Liver (tissue), 9 donors: ENCODE data around the gene LINGO4. TPM values are rescaled to one million over a fixed set of nuclear protein-coding genes. Genes with fewer than 3 reads are reported as not detected.

Experiments used
- DNase-seq: peaks from one replicate; pipeline ENCODE4 v3.0.0-alpha.2; 2017; ENCODE audit warnings: low spot score
- H3K27ac ChIP-seq, 2 donors: one replicate each; pipeline ENCODE4 v1.7.0; 2013; ENCODE audit warnings: inconsistent platforms in 2 of 2, low read length in 2 of 2, control low read depth in 1 of 2, low read depth in 1 of 2, mild to moderate bottlenecking in 1 of 2
- H3K27me3 ChIP-seq, 4 donors: one replicate each; pipeline versions ENCODE4 v1.6.1 to v1.7.0; 2013; ENCODE audit warnings: low read length in 3 of 4, inconsistent platforms in 1 of 4, mild to moderate bottlenecking in 1 of 4, moderate library complexity in 1 of 4; ENCODE audit not compliant: control insufficient read depth in 4 of 4, insufficient read depth in 4 of 4
- H3K36me3 ChIP-seq, 4 donors: one replicate each; pipeline versions ENCODE4 v1.6.1 to v1.7.0; 2013; ENCODE audit warnings: low read length in 3 of 4, mild to moderate bottlenecking in 3 of 4, low read depth in 1 of 4, moderate library complexity in 1 of 4; ENCODE audit not compliant: control insufficient read depth in 4 of 4, insufficient read depth in 3 of 4
- H3K4me1 ChIP-seq, 4 donors: one replicate each; pipeline versions ENCODE4 v1.6.1 to v1.7.0; 2013; ENCODE audit warnings: low read length in 3 of 4, mild to moderate bottlenecking in 3 of 4, moderate library complexity in 1 of 4; ENCODE audit not compliant: control insufficient read depth in 4 of 4, insufficient read depth in 4 of 4
- H3K4me3 ChIP-seq, 3 donors: one replicate each; pipeline versions ENCODE4 v1.6.1 to v1.7.0; 2013; ENCODE audit warnings: low read length in 3 of 3, control low read depth in 1 of 3, low read depth in 1 of 3, mild to moderate bottlenecking in 1 of 3
- H3K9ac ChIP-seq, 2 donors: one replicate each; pipeline ENCODE4 v1.7.0; 2013; ENCODE audit warnings: low read length in 2 of 2, mild to moderate bottlenecking in 2 of 2, moderate library complexity in 2 of 2, control low read depth in 1 of 2, low read depth in 1 of 2
- H3K9me3 ChIP-seq, 4 donors: one replicate each; pipeline versions ENCODE4 v1.6.1 to v1.7.0; 2013; ENCODE audit warnings: low read length in 3 of 4; ENCODE audit not compliant: control insufficient read depth in 4 of 4
- ATF3 ChIP-seq: IDR thresholded peaks from 2 replicates; pipeline ENCODE4 v1.6.1; 2016; ENCODE audit warnings: antibody characterized with exemption
- CTCF ChIP-seq: fragments of 150-350 bp; IDR thresholded peaks from 2 replicates; pipeline ENCODE4 v1.5.1; 2017; ENCODE audit warnings: improper control_type of control experiment, low read depth, low read length; ENCODE audit not compliant: missing input control
- EGR1 ChIP-seq, 2 donors: IDR thresholded peaks; 2 replicates each; pipeline ENCODE4 v1.6.1; 2016 to 2018; ENCODE audit warnings: antibody characterized with exemption in 2 of 2, low read depth in 2 of 2
- FOXA1 ChIP-seq: IDR thresholded peaks from 2 replicates; pipeline ENCODE4 v1.6.1; 2016; ENCODE audit warnings: antibody characterized with exemption
- FOXA2 ChIP-seq: IDR thresholded peaks from 2 replicates; pipeline ENCODE4 v1.6.1; 2016; ENCODE audit warnings: antibody characterized with exemption
- GABPA ChIP-seq, 2 donors: IDR thresholded peaks in 1 of 2; conservative IDR thresholded peaks in 1 of 2; 2 replicates each; pipeline ENCODE4 v1.6.1; 2016; ENCODE audit warnings: antibody characterized with exemption in 2 of 2, mild to moderate bottlenecking in 1 of 2, moderate library complexity in 1 of 2
- HNF4A ChIP-seq, 2 donors: conservative IDR thresholded peaks; 2 replicates each; pipeline ENCODE4 v1.6.1; 2016; ENCODE audit warnings: antibody characterized with exemption in 2 of 2, mild to moderate bottlenecking in 2 of 2
- HNF4G ChIP-seq: IDR thresholded peaks from 2 replicates; pipeline ENCODE4 v1.6.1; 2016; ENCODE audit warnings: antibody characterized with exemption
- JUND ChIP-seq, 2 donors: IDR thresholded peaks; 2 replicates each; pipeline ENCODE4 v1.6.1; 2016; ENCODE audit warnings: antibody characterized with exemption in 2 of 2
- MAX ChIP-seq: IDR thresholded peaks from 2 replicates; pipeline ENCODE4 v1.6.1; 2016; ENCODE audit warnings: antibody characterized with exemption
- NR2F2 ChIP-seq: IDR thresholded peaks from 2 replicates; pipeline ENCODE4 v1.6.1; 2016; ENCODE audit warnings: antibody characterized with exemption
- RAD21 ChIP-seq, 2 donors: IDR thresholded peaks; 2 replicates each; pipeline ENCODE4 v1.6.1; 2016; ENCODE audit warnings: antibody characterized with exemption in 2 of 2, mild to moderate bottlenecking in 2 of 2
- REST ChIP-seq: IDR thresholded peaks from 2 replicates; pipeline ENCODE4 v1.6.1; 2016; ENCODE audit warnings: antibody characterized with exemption, mild to moderate bottlenecking
- RXRA ChIP-seq, 2 donors: IDR thresholded peaks; 2 replicates each; pipeline ENCODE4 v1.6.1; 2017 to 2018; ENCODE audit warnings: antibody characterized with exemption in 2 of 2, mild to moderate bottlenecking in 1 of 2
- SP1 ChIP-seq: IDR thresholded peaks from 2 replicates; pipeline ENCODE4 v1.6.1; 2018; ENCODE audit warnings: antibody characterized with exemption, mild to moderate bottlenecking
- TAF1 ChIP-seq: conservative IDR thresholded peaks from 2 replicates; pipeline ENCODE4 v1.6.1; 2016; ENCODE audit warnings: antibody characterized with exemption, mild to moderate bottlenecking
- YY1 ChIP-seq: IDR thresholded peaks from 2 replicates; pipeline ENCODE4 v1.6.1; 2016; ENCODE audit warnings: antibody characterized with exemption, mild to moderate bottlenecking
- ZBTB33 ChIP-seq: IDR thresholded peaks from 2 replicates; pipeline ENCODE4 v1.6.1; 2016; ENCODE audit warnings: antibody characterized with exemption
- WGBS: extraction: QIAGEN DNeasy Blood & Tissue Kit; methylation state at CpG from one replicate; pipeline ENCODE4 v1.1.7; 2013; 5-methylcytosine and 5-hydroxymethylcytosine counted together
- polyA plus RNA-seq, 2 donors: library from polyadenylated mRNA; stranded (reverse) in 1 of 2; unstranded in 1 of 2; fragments of 200-250 nt in 1 of 2; fragments of >200 nt in 1 of 2; fragmentation: Nextera tagmentation in 1 of 2; extraction: Ambion mirVana in 1 of 2; gene quantifications; one replicate each; pipeline versions ENCODE4 v1.2.1 to v1.2.3, GENCODE V29; 2013 to 2015
- total RNA-seq, 2 donors: library from RNA; depleted of rRNA; stranded (reverse); fragments of >200 nt; gene quantifications; one replicate each; pipeline ENCODE4 v1.2.3, GENCODE V29; 2014
- donor health status: healthy.
- donor health status: healthy.
- donor health status: healthy.
- donor health status: healthy.
- donor health status: healthy.

Gene LINGO4
- total and polyA plus RNA-seq, 4 donors, result 0.05 to 0.50 (median 0.09) TPM; not detected in 1

- Histone ChIP-seq H3K27me3 (no peaks in the 10 kb centered on the region), H3K4me3 (no peak overlapping the region), H3K9ac (no peak overlapping the region), H3K36me3 (no peaks in the 10 kb centered on the region), H3K4me1 (peaks cover 0 to 4% (median 0%) of the 10 kb centered on the region in 4 donors), H3K27ac (no peak overlapping the region), H3K9me3 (no peaks in the 10 kb centered on the region)
- no peak for DNase-seq
- TF ChIP-seq NR2F2, result no peak
- no peak for TF ChIP-seq CTCF
- TF ChIP-seq RXRA (IDR thresholded peaks at IDR 0.05), result no peak
- TF ChIP-seq YY1, result no peak
- TF ChIP-seq MAX, result no peak
- no peak for TF ChIP-seq EGR1 (IDR thresholded peaks at IDR 0.05; ENCODE audit: low read depth in 2 of 2)
- TF ChIP-seq ZBTB33, result no peak
- no peak for TF ChIP-seq JUND (IDR thresholded peaks at IDR 0.05)
- no peak for TF ChIP-seq RAD21 (IDR thresholded peaks at IDR 0.05)
- TF ChIP-seq GABPA (IDR thresholded peaks at IDR 0.05 in 1 of 2, conservative IDR thresholded peaks at IDR 0.05 in 1 of 2), result no peak
- TF ChIP-seq FOXA1, result no peak
- no peak for TF ChIP-seq ATF3
- no peak for TF ChIP-seq HNF4G
- no peak for TF ChIP-seq FOXA2
- no peak for TF ChIP-seq TAF1
- TF ChIP-seq REST, result no peak
- TF ChIP-seq SP1, result no peak
- no peak for TF ChIP-seq HNF4A (conservative IDR thresholded peaks at IDR 0.05)
- 95% methylated on average over 4 of the region's 4 CpGs for WGBS
Observed at GRCh38 chr1:151852733-151853132, 47.5 kb upstream of the LINGO4 start.
